ENCODE data around the gene RGL4. TPM values are rescaled to one million over a fixed set of nuclear protein-coding genes. Genes with fewer than 3 reads are reported as not detected.

Gene RGL4
- total and polyA plus RNA-seq, 2 donors (not counting 1 experiment from before 2014, with no cell fraction given), result 0.81 to 2.7 TPM

DNA sequence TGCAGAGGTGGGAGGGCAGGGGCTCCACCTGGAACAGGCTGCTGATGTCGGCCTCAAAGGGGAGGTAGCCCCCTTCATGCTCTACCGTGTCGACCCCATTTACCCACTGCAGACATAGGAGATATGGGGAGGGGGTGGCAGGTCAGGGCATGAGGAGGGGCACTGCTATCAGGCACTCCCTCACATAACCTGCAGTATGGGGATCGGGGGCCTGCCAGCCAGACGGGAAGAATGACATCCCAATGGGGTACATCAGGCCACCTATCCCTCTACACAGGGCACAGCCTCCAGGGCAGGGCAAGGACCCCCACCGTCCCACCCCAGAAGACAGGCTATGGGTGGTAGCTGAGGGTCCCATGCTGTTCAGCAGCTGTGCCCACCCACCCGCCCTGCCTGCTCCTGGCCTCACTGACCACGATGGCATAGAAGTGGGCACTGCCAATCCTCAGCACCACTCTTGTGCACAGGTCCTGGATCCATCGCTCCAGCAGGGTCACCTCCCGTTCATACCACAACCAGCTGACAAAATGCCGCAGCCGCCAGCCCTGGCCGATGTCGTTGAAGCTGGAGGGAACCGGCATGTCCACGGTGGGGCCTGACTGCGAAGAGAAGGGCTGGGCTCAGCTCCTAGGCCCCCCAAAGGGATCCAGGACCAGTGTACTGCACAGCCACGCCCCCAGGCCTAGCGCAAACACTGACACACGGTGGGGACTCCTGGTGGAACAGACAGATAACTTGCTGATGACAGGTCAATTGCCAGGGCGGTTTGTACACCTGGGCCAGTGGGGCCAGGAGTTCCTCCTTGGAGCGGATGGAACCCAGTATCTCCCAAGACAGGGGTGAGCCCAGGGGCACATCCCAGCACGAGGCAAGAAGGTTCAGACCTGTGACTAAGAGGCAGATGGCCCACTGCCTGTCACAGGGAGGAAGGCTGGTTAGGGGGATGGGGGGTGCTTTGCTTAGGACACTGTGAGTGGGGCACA lies 24.1 kb downstream of the RGL4 start:
- TF ChIP-seq, protein P1, sequence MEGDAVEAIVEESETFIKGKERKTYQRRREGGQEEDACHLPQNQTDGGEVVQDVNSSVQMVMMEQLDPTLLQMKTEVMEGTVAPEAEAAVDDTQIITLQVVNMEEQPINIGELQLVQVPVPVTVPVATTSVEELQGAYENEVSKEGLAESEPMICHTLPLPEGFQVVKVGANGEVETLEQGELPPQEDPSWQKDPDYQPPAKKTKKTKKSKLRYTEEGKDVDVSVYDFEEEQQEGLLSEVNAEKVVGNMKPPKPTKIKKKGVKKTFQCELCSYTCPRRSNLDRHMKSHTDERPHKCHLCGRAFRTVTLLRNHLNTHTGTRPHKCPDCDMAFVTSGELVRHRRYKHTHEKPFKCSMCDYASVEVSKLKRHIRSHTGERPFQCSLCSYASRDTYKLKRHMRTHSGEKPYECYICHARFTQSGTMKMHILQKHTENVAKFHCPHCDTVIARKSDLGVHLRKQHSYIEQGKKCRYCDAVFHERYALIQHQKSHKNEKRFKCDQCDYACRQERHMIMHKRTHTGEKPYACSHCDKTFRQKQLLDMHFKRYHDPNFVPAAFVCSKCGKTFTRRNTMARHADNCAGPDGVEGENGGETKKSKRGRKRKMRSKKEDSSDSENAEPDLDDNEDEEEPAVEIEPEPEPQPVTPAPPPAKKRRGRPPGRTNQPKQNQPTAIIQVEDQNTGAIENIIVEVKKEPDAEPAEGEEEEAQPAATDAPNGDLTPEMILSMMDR (IDR thresholded peaks at IDR 0.05), result no peak
- Histone ChIP-seq H4K20me1 (ENCODE audit: control insufficient read depth, insufficient read depth, low read length, poor library complexity, severe bottlenecking) (no peaks in the 10 kb centered on the region), H3K4me1 (ENCODE audit: control insufficient read depth in 2 of 2, insufficient read depth in 2 of 2, low read length in 2 of 2) (peaks cover 13 to 19% of the 10 kb centered on the region in 2 donors), H3K36me3 (replicated peaks in 1 of 2; ENCODE audit: control extremely low read depth in 1 of 2, control insufficient read depth in 1 of 2, extremely low read depth in 1 of 2, insufficient read depth in 2 of 2, low read length in 1 of 2) (peaks cover 0 to 38% of the 10 kb centered on the region in 2 experiments), H3K4me3 (ENCODE audit: control extremely low read depth in 1 of 5, extremely low read depth in 1 of 5, insufficient read depth in 1 of 5, low read depth in 2 of 5, low read length in 4 of 5) (no peak overlapping the region), H3K27ac (ENCODE audit: low read length in 2 of 2) (no peak overlapping the region), H3K4me2 (replicated peaks; ENCODE audit: low read depth, low read length, poor library complexity, severe bottlenecking) (no peak overlapping the region), H3K9me3 (ENCODE audit: control extremely low read depth in 1 of 3, control insufficient read depth in 2 of 3, insufficient read depth in 1 of 3, low read length in 2 of 3) (no peaks in the 10 kb centered on the region), H3K27me3 (replicated peaks in 1 of 4; ENCODE audit: control extremely low read depth in 1 of 4, control insufficient read depth in 3 of 4, insufficient read depth in 4 of 4, low read length in 3 of 4) (no peaks in the 10 kb centered on the region), H3K9ac (ENCODE audit: low read length) (no peak overlapping the region), H3K79me2 (ENCODE audit: control insufficient read depth, insufficient read depth, low read length) (peaks cover 34% of the 10 kb centered on the region), H2AFZ (ENCODE audit: insufficient read depth, low read depth, low read length, poor library complexity, severe bottlenecking) (no peak overlapping the region)
- intact Hi-C loops (cut with micrococcal nuclease), result loop anchor here (5.0 kb wide), 1 partner anchor 142 kb away; the partner anchor contains the start of gene SLC2A11
- DNase-seq (no peak), ATAC-seq (ENCODE audit: low read depth) (no peak)
- Mint-ChIP-seq H3K27me3 (no peaks in the 10 kb centered on the region), H3K4me3 (peak overlapping the region; percentile 68), H3K27ac (peak overlapping the region; percentile 53), H3K4me1 (peaks cover 20% of the 10 kb centered on the region), H3K9me3 (ENCODE audit: insufficient read depth) (no peaks in the 10 kb centered on the region)
- WGBS (ENCODE audit: insufficient coverage), result 93% methylated on average over 20 of the region's 23 CpGs
- ChIA-PET CTCF (interaction anchor here (0.6 to 1.9 kb wide), 2 partner anchors 135 to 155 kb away, joined by 4 to 8 read pairs; no protein-coding TSS in a partner anchor), POLR2A (no interaction called here)

- peak overlapping the region; percentile 76 for H3K4me3 Mint-ChIP-seq
- WGBS (ENCODE audit: insufficient coverage), result 68% methylated on average over 5 of the region's 18 CpGs
- peaks cover 13 to 19% of the 10 kb centered on the region in 2 donors for H3K4me1 ChIP-seq (ENCODE audit: control insufficient read depth in 2 of 2, insufficient read depth in 2 of 2, low read length in 2 of 2)
Measured at GRCh38 chr22:23715806-23716375, 25.1 kb downstream of the RGL4 start.

More at GRCh38 chr22:23715806-23716375, 25.1 kb downstream of the RGL4 start:
- Mint-ChIP-seq H3K9me3 (ENCODE audit: insufficient read depth) (no peaks in the 10 kb centered on the region), H3K27ac (peak overlapping the region; percentile 56), H3K27me3 (no peaks in the 10 kb centered on the region), H3K4me1 (peaks cover 20% of the 10 kb centered on the region)
- peaks cover 0 to 28% of the 10 kb centered on the region in 2 experiments for H3K36me3 ChIP-seq (replicated peaks in 1 of 2; ENCODE audit: control extremely low read depth in 1 of 2, control insufficient read depth in 1 of 2, extremely low read depth in 1 of 2, insufficient read depth in 2 of 2, low read length in 1 of 2)
- peak overlapping the region in 1 of 2 donors; percentile 33 for H3K27ac ChIP-seq (ENCODE audit: low read length in 2 of 2)
- POLR2A ChIA-PET, result interaction anchor here (0.5 to 1.3 kb wide), 2 partner anchors 85 to 204 kb away, joined by 3 read pairs; no protein-coding TSS in a partner anchor
- H3K9ac ChIP-seq (ENCODE audit: low read length), result peak overlapping the region; percentile 88
- no peak for ATAC-seq (ENCODE audit: low read depth)
- intact Hi-C loops (cut with micrococcal nuclease), result loop anchor here (5.0 kb wide), 1 partner anchor 141 kb away; the partner anchor contains the start of gene SLC2A11
- TF ChIP-seq, protein P1 (IDR thresholded peaks at IDR 0.05), result no peak
- no peak for TF ChIP-seq EZH2 (IDR thresholded peaks at IDR 0.05; ENCODE audit: borderline replicate concordance, insufficient read depth, low read depth, low read length, poor library complexity, severe bottlenecking)
- CTCF ChIA-PET, result interaction anchor here (1.9 kb wide), 1 partner anchor 134 kb away, joined by 8 read pairs; no protein-coding TSS in a partner anchor
- peak overlapping the region; percentile 98 for H3K4me2 ChIP-seq (replicated peaks; ENCODE audit: low read depth, low read length, poor library complexity, severe bottlenecking)
- no peak for DNase-seq
- no peaks in the 10 kb centered on the region for H3K27me3 ChIP-seq (replicated peaks in 1 of 4; ENCODE audit: control extremely low read depth in 1 of 4, control insufficient read depth in 3 of 4, insufficient read depth in 4 of 4, low read length in 3 of 4)
- H3K79me2 ChIP-seq (ENCODE audit: control insufficient read depth, insufficient read depth, low read length), result peaks cover 34% of the 10 kb centered on the region
- H4K20me1 ChIP-seq (ENCODE audit: control insufficient read depth, insufficient read depth, low read length, poor library complexity, severe bottlenecking), result no peaks in the 10 kb centered on the region
- H3K9me3 ChIP-seq (ENCODE audit: control extremely low read depth in 1 of 3, control insufficient read depth in 2 of 3, insufficient read depth in 1 of 3, low read length in 2 of 3), result no peaks in the 10 kb centered on the region
- peak overlapping the region in 3 of 5 experiments; percentile 15 to 88 (median 88) for H3K4me3 ChIP-seq (ENCODE audit: control extremely low read depth in 1 of 5, extremely low read depth in 1 of 5, insufficient read depth in 1 of 5, low read depth in 2 of 5, low read length in 4 of 5)
- peak overlapping the region; percentile 98 for H2AFZ ChIP-seq (ENCODE audit: insufficient read depth, low read depth, low read length, poor library complexity, severe bottlenecking)

Data from B cell (primary cell).